Panc1 (cell line): ENCODE measurements around the gene TBC1D16.

ENCODE experiments used
- CTCF ChIP-seq: fragments of 450-650 bp; IDR thresholded peaks from 2 replicates; pipeline ENCODE4 v1.5.1; 2017; ENCODE audit warnings: mild to moderate bottlenecking
- POLR2AphosphoS5 ChIP-seq: IDR thresholded peaks from 2 replicates; pipeline ENCODE4 v1.6.1; 2012; ENCODE audit warnings: mild to moderate bottlenecking, low read depth, low read length, moderate library complexity
- REST ChIP-seq, 2 experiments: IDR thresholded peaks; 2 replicates each; pipeline ENCODE4 v1.6.1; 2011 to 2012; ENCODE audit warnings: low read depth in 2 of 2, control low read depth in 1 of 2, low read length in 1 of 2, mild to moderate bottlenecking in 1 of 2, moderate library complexity in 1 of 2; ENCODE audit not compliant: insufficient read depth in 1 of 2
- SIN3A ChIP-seq: IDR thresholded peaks from 2 replicates; pipeline ENCODE4 v1.6.1; 2012; ENCODE audit warnings: low read depth, mild to moderate bottlenecking, low read length, moderate library complexity, borderline replicate concordance; ENCODE audit not compliant: insufficient read depth
- TCF7L2 ChIP-seq: IDR thresholded peaks from 2 replicates; pipeline ENCODE4 v1.6.1; 2011; ENCODE audit warnings: mild to moderate bottlenecking, low read depth, low read length, inconsistent platforms

- TF ChIP-seq POLR2AphosphoS5: no peak
- TF ChIP-seq CTCF: no peak
- TF ChIP-seq SIN3A: no peak
- TF ChIP-seq REST (IDR thresholded peaks at IDR 0.05; ENCODE audit: insufficient read depth in 1 of 2, low read depth in 2 of 2, low read length in 1 of 2): no peak
- no peak for TF ChIP-seq TCF7L2
Observed at GRCh38 chr17:80025796-80026195, 9.9 kb downstream of the TBC1D16 start.
